ENCODE measurements around the gene ADAM12. TPM values are rescaled to one million over a fixed set of nuclear protein-coding genes. Genes with fewer than 3 reads are reported as not detected.

Gene ADAM12
- total and polyA plus RNA-seq, 2 donors (not counting 1 experiment from before 2014, with no cell fraction given), result 21.0 to 56.9 TPM

DNA sequence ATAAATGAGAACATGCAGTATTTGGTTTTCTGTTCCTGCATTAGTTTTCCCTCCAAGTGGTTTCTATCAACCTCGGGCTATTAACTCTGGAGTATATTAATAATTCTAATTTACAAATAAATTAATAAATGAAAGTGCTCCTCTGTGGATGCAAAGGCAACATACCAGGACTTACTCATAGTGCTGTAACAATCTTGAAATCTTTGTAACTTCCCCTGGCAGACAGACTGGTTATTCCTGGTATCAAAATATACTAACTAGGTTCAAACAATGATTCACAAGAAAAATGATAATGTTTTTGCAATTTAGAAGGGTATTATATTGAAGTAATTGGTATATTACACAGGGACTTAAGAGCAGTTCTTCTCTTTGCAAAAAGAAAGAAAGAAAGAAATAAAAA lies 314.7 kb downstream of the ADAM12 start:
- H3K4me1 ChIP-seq (ENCODE audit: control insufficient read depth, extremely low read depth, insufficient read depth, low read length), result no peaks in the 10 kb centered on the region
- no peak overlapping the region for H3K4me3 ChIP-seq (replicated peaks in 1 of 4; ENCODE audit: control extremely low read depth in 1 of 4, insufficient read depth in 1 of 4, low read depth in 3 of 4, low read length in 4 of 4)
- no peaks in the 10 kb centered on the region for H3K79me2 ChIP-seq (ENCODE audit: control insufficient read depth, insufficient read depth, low read length)
- no peaks in the 10 kb centered on the region for H4K20me1 ChIP-seq (ENCODE audit: control insufficient read depth, extremely low read depth, insufficient read depth, low read length)
- TF ChIP-seq, protein P1, sequence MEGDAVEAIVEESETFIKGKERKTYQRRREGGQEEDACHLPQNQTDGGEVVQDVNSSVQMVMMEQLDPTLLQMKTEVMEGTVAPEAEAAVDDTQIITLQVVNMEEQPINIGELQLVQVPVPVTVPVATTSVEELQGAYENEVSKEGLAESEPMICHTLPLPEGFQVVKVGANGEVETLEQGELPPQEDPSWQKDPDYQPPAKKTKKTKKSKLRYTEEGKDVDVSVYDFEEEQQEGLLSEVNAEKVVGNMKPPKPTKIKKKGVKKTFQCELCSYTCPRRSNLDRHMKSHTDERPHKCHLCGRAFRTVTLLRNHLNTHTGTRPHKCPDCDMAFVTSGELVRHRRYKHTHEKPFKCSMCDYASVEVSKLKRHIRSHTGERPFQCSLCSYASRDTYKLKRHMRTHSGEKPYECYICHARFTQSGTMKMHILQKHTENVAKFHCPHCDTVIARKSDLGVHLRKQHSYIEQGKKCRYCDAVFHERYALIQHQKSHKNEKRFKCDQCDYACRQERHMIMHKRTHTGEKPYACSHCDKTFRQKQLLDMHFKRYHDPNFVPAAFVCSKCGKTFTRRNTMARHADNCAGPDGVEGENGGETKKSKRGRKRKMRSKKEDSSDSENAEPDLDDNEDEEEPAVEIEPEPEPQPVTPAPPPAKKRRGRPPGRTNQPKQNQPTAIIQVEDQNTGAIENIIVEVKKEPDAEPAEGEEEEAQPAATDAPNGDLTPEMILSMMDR (conservative IDR thresholded peaks at IDR 0.05 in 1 of 2, IDR thresholded peaks at IDR 0.05 in 1 of 2; ENCODE audit: low read depth in 1 of 2, low read length in 2 of 2), result no peak
- TF ChIP-seq EZH2 (IDR thresholded peaks at IDR 0.05; ENCODE audit: low read length, missing control alignments), result no peak
- DNase-seq (ENCODE audit: low read depth in 2 of 2), result peak; percentile 58 to 65
- no peaks in the 10 kb centered on the region for H3K9me3 ChIP-seq (ENCODE audit: control insufficient read depth, insufficient read depth, low read depth, low read length)
- H3K27me3 ChIP-seq (ENCODE audit: control insufficient read depth, insufficient read depth, low read length), result no peaks in the 10 kb centered on the region
- H2AFZ ChIP-seq (ENCODE audit: low read length), result no peak overlapping the region
- no peak overlapping the region for H3K27ac ChIP-seq (ENCODE audit: insufficient read depth, low read length)
- peaks cover 2% of the 10 kb centered on the region for H3K36me3 ChIP-seq (ENCODE audit: control insufficient read depth, insufficient read depth, low read length)
- no peak overlapping the region for H3K9ac ChIP-seq (ENCODE audit: insufficient read depth, low read length)
- no peak overlapping the region for H3K4me2 ChIP-seq (ENCODE audit: extremely low read depth, insufficient read depth, low read length)

DNA sequence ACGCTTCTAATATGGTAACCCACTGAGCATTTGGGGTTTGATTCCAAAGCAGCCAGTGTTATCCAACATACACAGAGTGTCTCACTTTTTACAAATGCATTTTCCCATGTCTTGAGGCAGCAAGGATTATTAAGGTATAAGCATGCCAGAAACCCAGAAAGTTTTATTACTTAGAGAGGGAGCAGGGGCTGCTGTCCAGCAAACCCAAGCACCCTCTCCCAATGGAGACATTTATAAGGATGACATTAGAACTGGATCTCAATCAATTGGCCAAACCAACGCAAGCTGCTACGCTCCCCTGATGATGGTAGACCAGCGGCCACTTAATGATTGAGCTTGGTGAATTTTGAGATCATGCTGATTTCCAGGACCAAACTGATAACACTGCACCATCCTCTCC lies 315.7 kb downstream of the ADAM12 start:
- Histone ChIP-seq H3K79me2 (ENCODE audit: control insufficient read depth, insufficient read depth, low read length) (no peaks in the 10 kb centered on the region), H4K20me1 (ENCODE audit: control insufficient read depth, extremely low read depth, insufficient read depth, low read length) (no peaks in the 10 kb centered on the region), H3K9ac (ENCODE audit: insufficient read depth, low read length) (no peak overlapping the region), H3K27ac (ENCODE audit: insufficient read depth, low read length) (no peak overlapping the region), H3K4me3 (replicated peaks in 1 of 4; ENCODE audit: control extremely low read depth in 1 of 4, insufficient read depth in 1 of 4, low read depth in 3 of 4, low read length in 4 of 4) (no peak overlapping the region), H3K4me1 (ENCODE audit: control insufficient read depth, extremely low read depth, insufficient read depth, low read length) (no peaks in the 10 kb centered on the region), H3K9me3 (ENCODE audit: control insufficient read depth, insufficient read depth, low read depth, low read length) (no peaks in the 10 kb centered on the region), H3K4me2 (ENCODE audit: extremely low read depth, insufficient read depth, low read length) (no peak overlapping the region), H3K36me3 (ENCODE audit: control insufficient read depth, insufficient read depth, low read length) (peaks cover 2% of the 10 kb centered on the region), H3K27me3 (ENCODE audit: control insufficient read depth, insufficient read depth, low read length) (no peaks in the 10 kb centered on the region), H2AFZ (ENCODE audit: low read length) (no peak overlapping the region)
- no peak for TF ChIP-seq EZH2 (IDR thresholded peaks at IDR 0.05; ENCODE audit: low read length, missing control alignments)
- TF ChIP-seq, protein P1 (conservative IDR thresholded peaks at IDR 0.05 in 1 of 2, IDR thresholded peaks at IDR 0.05 in 1 of 2; ENCODE audit: low read depth in 1 of 2, low read length in 2 of 2), result no peak
- no peak for DNase-seq (ENCODE audit: low read depth in 2 of 2)

DNA sequence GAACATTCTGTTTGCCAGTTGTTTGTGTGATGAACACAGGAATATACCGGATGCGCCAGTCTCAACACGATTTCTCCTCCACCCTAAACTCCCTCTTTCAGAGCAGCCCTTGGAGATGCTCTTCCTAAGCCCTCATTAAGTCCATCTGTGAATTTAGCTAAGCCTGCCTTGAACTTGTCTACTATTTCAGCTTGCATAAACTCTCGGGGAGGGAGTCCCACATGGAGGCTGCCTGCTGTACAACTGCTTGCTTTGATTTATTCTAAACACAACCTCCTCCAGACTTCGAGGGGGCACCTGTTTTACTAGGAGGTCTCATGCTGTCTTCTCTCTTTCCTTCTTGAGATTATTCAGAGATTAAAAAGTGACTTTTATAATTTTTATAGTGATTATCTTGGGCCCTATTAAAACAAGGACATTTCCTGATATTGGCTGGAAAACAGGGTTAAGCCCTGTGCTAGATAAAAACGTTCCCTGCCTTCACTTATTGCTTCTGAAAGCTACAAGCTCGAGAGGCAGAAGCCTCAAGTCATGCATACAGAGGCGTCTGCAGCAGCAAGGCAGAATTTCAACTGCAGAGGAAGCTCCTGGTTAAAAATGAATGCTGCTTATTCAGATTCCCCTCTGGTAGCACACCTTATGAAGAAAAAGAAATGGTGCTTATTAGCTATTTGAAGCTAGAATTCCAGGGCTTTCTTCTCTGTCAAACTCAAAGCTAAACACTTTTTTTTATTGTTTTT lies 317.6 kb downstream of the ADAM12 start:
- DNase-seq (ENCODE audit: low read depth in 2 of 2), result no peak
- no peak overlapping the region for H3K9ac ChIP-seq (ENCODE audit: insufficient read depth, low read length)
- H3K4me2 ChIP-seq (ENCODE audit: extremely low read depth, insufficient read depth, low read length), result no peak overlapping the region
- H2AFZ ChIP-seq (ENCODE audit: low read length), result no peak overlapping the region
- H3K36me3 ChIP-seq (ENCODE audit: control insufficient read depth, insufficient read depth, low read length), result peaks cover 3% of the 10 kb centered on the region
- H4K20me1 ChIP-seq (ENCODE audit: control insufficient read depth, extremely low read depth, insufficient read depth, low read length), result no peaks in the 10 kb centered on the region
- no peak overlapping the region for H3K27ac ChIP-seq (ENCODE audit: insufficient read depth, low read length)
- no peaks in the 10 kb centered on the region for H3K4me1 ChIP-seq (ENCODE audit: control insufficient read depth, extremely low read depth, insufficient read depth, low read length)
- no peaks in the 10 kb centered on the region for H3K9me3 ChIP-seq (ENCODE audit: control insufficient read depth, insufficient read depth, low read depth, low read length)
- TF ChIP-seq, protein P1 (conservative IDR thresholded peaks at IDR 0.05 in 1 of 2, IDR thresholded peaks at IDR 0.05 in 1 of 2; ENCODE audit: low read depth in 1 of 2, low read length in 2 of 2), result no peak
- no peak for TF ChIP-seq EZH2 (IDR thresholded peaks at IDR 0.05; ENCODE audit: low read length, missing control alignments)
- H3K4me3 ChIP-seq (replicated peaks in 1 of 4; ENCODE audit: control extremely low read depth in 1 of 4, insufficient read depth in 1 of 4, low read depth in 3 of 4, low read length in 4 of 4), result no peak overlapping the region
- H3K79me2 ChIP-seq (ENCODE audit: control insufficient read depth, insufficient read depth, low read length), result no peaks in the 10 kb centered on the region
- no peaks in the 10 kb centered on the region for H3K27me3 ChIP-seq (ENCODE audit: control insufficient read depth, insufficient read depth, low read length)

Data from fibroblast of lung (primary cell).